ENCODE results near the gene ZFAND2B.

The ZFAND2B gene

GRCh38 chr2:219206328-219207133 lies at the start of gene ZFAND2B:
Gene ZFAND2B, plus strand, starts transcription at chr2:219206782. Its CDS starts 206 bp downstream, at chr2:219206988.
- DNase-seq, result peak; percentile 84 to 95 (median 88)

- DNase-seq, result no peak
Measured at GRCh38 chr2:219157396-219157795, 49.2 kb upstream of the ZFAND2B start.

- DNase-seq, result no peak
Measured at GRCh38 chr2:219158025-219158424, 48.6 kb upstream of the ZFAND2B start.

- no peak for DNase-seq
Measured at GRCh38 chr2:219158586-219158985, 48.0 kb upstream of the ZFAND2B start.

GRCh38 chr2:219159771-219160185 lies 46.8 kb upstream of the ZFAND2B start:
- DNase-seq, result no peak

- DNase-seq, result peak; percentile 85 to 90 (median 86)
Measured at GRCh38 chr2:219160186-219161017, 46.2 kb upstream of the ZFAND2B start, which contains the start of gene NHEJ1. Gene NHEJ1, minus strand, starts transcription at chr2:219160815. Its CDS starts 2,453 bp downstream, at chr2:219158362.

- DNase-seq, result no peak
Measured at GRCh38 chr2:219161097-219161496, 45.5 kb upstream of the ZFAND2B start.

- DNase-seq, result no peak
Measured at GRCh38 chr2:219163156-219163555, 43.4 kb upstream of the ZFAND2B start.

GRCh38 chr2:219165058-219165911 lies 41.3 kb upstream of the ZFAND2B start:
- DNase-seq, result no peak

GRCh38 chr2:219167997-219168396 lies 38.6 kb upstream of the ZFAND2B start:
- DNase-seq, result no peak

- DNase-seq, result no peak
Measured at GRCh38 chr2:219168526-219168925, 38.1 kb upstream of the ZFAND2B start.

- no peak for DNase-seq
Measured at GRCh38 chr2:219168932-219169331, 37.6 kb upstream of the ZFAND2B start.

GRCh38 chr2:219169930-219170654 lies 36.5 kb upstream of the ZFAND2B start, which contains the start of gene SLC23A3:
Gene SLC23A3, minus strand, starts transcription at chr2:219170029. Its CDS starts 45 bp downstream, at chr2:219169984.
- DNase-seq, result no peak

GRCh38 chr2:219171231-219171651 lies 35.3 kb upstream of the ZFAND2B start:
- DNase-seq, result no peak

- DNase-seq, result no peak
Measured at GRCh38 chr2:219172231-219173154, 34.1 kb upstream of the ZFAND2B start.

- no peak for DNase-seq
Measured at GRCh38 chr2:219173176-219173575, 33.4 kb upstream of the ZFAND2B start.

- no peak for DNase-seq
Measured at GRCh38 chr2:219174146-219174545, 32.4 kb upstream of the ZFAND2B start.

GRCh38 chr2:219174801-219175200 lies 31.8 kb upstream of the ZFAND2B start:
- no peak for DNase-seq

GRCh38 chr2:219175486-219175885 lies 31.1 kb upstream of the ZFAND2B start:
- DNase-seq, result no peak

- peak in 1 of 4 experiments; percentile 35 for DNase-seq
Measured at GRCh38 chr2:219175928-219176817, 30.4 kb upstream of the ZFAND2B start.

All from activated naive CD4-positive, alpha-beta T cell (primary cell).